ENCODE results near the gene EMC1.

The EMC1 gene

GRCh38 chr1:19191811-19192210, 59.5 kb downstream of the EMC1 start:
- CTCF ChIA-PET: interaction anchor here (0.8 kb wide), 1 partner anchor 462 kb away, joined by 3 read pairs; no protein-coding TSS in a partner anchor
- no peak for TF ChIP-seq SCRT1 (tag by site-specific recombination; IDR thresholded peaks at IDR 0.05; ENCODE audit: borderline replicate concordance)
- TF ChIP-seq KLF8 (tag by site-specific recombination; IDR thresholded peaks at IDR 0.05): no peak
- TF ChIP-seq GLIS2 (tag by site-specific recombination; IDR thresholded peaks at IDR 0.05): no peak
- no peak for TF ChIP-seq ZNF561 (tag by site-specific recombination; IDR thresholded peaks at IDR 0.05; ENCODE audit: borderline replicate concordance)
- no peak for TF ChIP-seq ZBTB48 (tag by site-specific recombination; IDR thresholded peaks at IDR 0.05)
- TF ChIP-seq ZBTB20 (tag by site-specific recombination; IDR thresholded peaks at IDR 0.05): no peak
- TF ChIP-seq, protein P1, sequence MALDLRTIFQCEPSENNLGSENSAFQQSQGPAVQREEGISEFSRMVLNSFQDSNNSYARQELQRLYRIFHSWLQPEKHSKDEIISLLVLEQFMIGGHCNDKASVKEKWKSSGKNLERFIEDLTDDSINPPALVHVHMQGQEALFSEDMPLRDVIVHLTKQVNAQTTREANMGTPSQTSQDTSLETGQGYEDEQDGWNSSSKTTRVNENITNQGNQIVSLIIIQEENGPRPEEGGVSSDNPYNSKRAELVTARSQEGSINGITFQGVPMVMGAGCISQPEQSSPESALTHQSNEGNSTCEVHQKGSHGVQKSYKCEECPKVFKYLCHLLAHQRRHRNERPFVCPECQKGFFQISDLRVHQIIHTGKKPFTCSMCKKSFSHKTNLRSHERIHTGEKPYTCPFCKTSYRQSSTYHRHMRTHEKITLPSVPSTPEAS (tag by site-specific recombination; IDR thresholded peaks at IDR 0.05): no peak
- TF ChIP-seq ZFP41 (tag by site-specific recombination; IDR thresholded peaks at IDR 0.05; ENCODE audit: borderline replicate concordance): no peak
- TF ChIP-seq ZNF596 (tag by site-specific recombination; IDR thresholded peaks at IDR 0.05): no peak
- TF ChIP-seq SALL2 (tag by site-specific recombination; IDR thresholded peaks at IDR 0.05; ENCODE audit: borderline replicate concordance): no peak
- no peak for TF ChIP-seq ZIC2 (tag by site-specific recombination; IDR thresholded peaks at IDR 0.05)
- no peak for TF ChIP-seq ZNF830 (tag by site-specific recombination; IDR thresholded peaks at IDR 0.05; ENCODE audit: low read depth)
- no peak for TF ChIP-seq ZNF221 (tag by site-specific recombination; IDR thresholded peaks at IDR 0.05; ENCODE audit: borderline replicate concordance)
- TF ChIP-seq ZNF664 (tag by site-specific recombination; IDR thresholded peaks at IDR 0.05): no peak
- TF ChIP-seq ZNF701 (tag by site-specific recombination; IDR thresholded peaks at IDR 0.05): no peak
- no peak for TF ChIP-seq ZNF350 (tag by site-specific recombination; IDR thresholded peaks at IDR 0.05)
- peaks cover 66 to 86% of the 10 kb centered on the region in 2 experiments for H3K36me3 ChIP-seq (ENCODE audit: control insufficient read depth in 2 of 2, insufficient read depth in 1 of 2, low read length in 2 of 2)

GRCh38 chr1:19190468-19190867, 60.9 kb downstream of the EMC1 start:
- peaks cover 69 to 86% of the 10 kb centered on the region in 2 experiments for H3K36me3 ChIP-seq (ENCODE audit: control insufficient read depth in 2 of 2, insufficient read depth in 1 of 2, low read length in 2 of 2)
- POLR2A ChIA-PET: no interaction called here

More at GRCh38 chr1:19191811-19192210, 59.5 kb downstream of the EMC1 start:
- no peaks in the 10 kb centered on the region for H3K9me3 ChIP-seq (ENCODE audit: control insufficient read depth, insufficient read depth, low read depth, low read length)
- H3K27ac ChIP-seq (ENCODE audit: extremely low read depth, low read depth, low read length): no peak overlapping the region
- no peak overlapping the region for H3K4me3 ChIP-seq (ENCODE audit: low read depth, low read length)
- POLR2A ChIA-PET: no interaction called here
- no peaks in the 10 kb centered on the region for H3K4me1 ChIP-seq (ENCODE audit: control insufficient read depth, insufficient read depth, low read length)

More at GRCh38 chr1:19190468-19190867, 60.9 kb downstream of the EMC1 start:
- H3K4me3 ChIP-seq (ENCODE audit: low read depth, low read length): no peak overlapping the region
- H3K4me1 ChIP-seq (ENCODE audit: control insufficient read depth, insufficient read depth, low read length): no peaks in the 10 kb centered on the region
- H3K9me3 ChIP-seq (ENCODE audit: control insufficient read depth, insufficient read depth, low read depth, low read length): no peaks in the 10 kb centered on the region
- CTCF ChIA-PET: no interaction called here
- no peak overlapping the region for H3K27ac ChIP-seq (ENCODE audit: extremely low read depth, low read depth, low read length)
- TF ChIP-seq ATF2 (tag by site-specific recombination; IDR thresholded peaks at IDR 0.05; ENCODE audit: low read depth): peak; percentile 87
- TF ChIP-seq ZNF629 (tag by site-specific recombination; IDR thresholded peaks at IDR 0.05): peak; percentile 73
- no peak for TF ChIP-seq ZBTB44 (tag by site-specific recombination; IDR thresholded peaks at IDR 0.05)

Measured in HEK293 (cell line).